HEK293T (cell line): Measurements from ENCODE around the gene SEMA3E.
"Not testable (repeated sequence)": the region's sequence is repeated elsewhere in the genome, so short reads cannot be mapped to it uniquely, and the experiment has no call there.

Source experiments
- CTCF ChIA-PET: fragments of 350-600 bp; formaldehyde crosslinking; extraction: SDS; loops from one replicate; lab custom pipeline; 2021; ENCODE audit warnings: antibody characterized with exemption, inconsistent platforms; lab: Yijun Ruan, JAX
- POLR2A ChIA-PET: fragments of 350-600 bp; formaldehyde crosslinking; extraction: SDS; loops from one replicate; lab custom pipeline; 2020; ENCODE audit warnings: antibody characterized with exemption, inconsistent platforms; lab: Yijun Ruan, JAX
- DNase-seq: peaks from one replicate; pipeline ENCODE4 v3.0.0; 2012; ENCODE audit warnings: mixed read lengths; ENCODE audit errors: extremely low spot score
- ARNT ChIP-seq: fragments of 450-650 bp; IDR thresholded peaks from 2 replicates; pipeline ENCODE4 v1.6.1; 2017; ENCODE audit warnings: mild to moderate bottlenecking
- BHLHE40 ChIP-seq: fragments of 450-650 bp; IDR thresholded peaks from 2 replicates; pipeline ENCODE4 v1.6.1; 2016; ENCODE audit warnings: mild to moderate bottlenecking, moderate library complexity, borderline replicate concordance
- CTBP1 ChIP-seq: fragments of 450-650 bp; IDR thresholded peaks from 2 replicates; pipeline ENCODE4 v1.6.1; 2016; ENCODE audit warnings: borderline replicate concordance
- ELF4 ChIP-seq: fragments of 450-650 bp; IDR thresholded peaks from 2 replicates; pipeline ENCODE4 v1.6.1; 2017; ENCODE audit warnings: antibody characterized with exemption
- FOXA1 ChIP-seq: fragments of 450-650 bp; IDR thresholded peaks from 2 replicates; pipeline ENCODE4 v1.6.1; 2016; ENCODE audit warnings: mild to moderate bottlenecking
- FOXK2 ChIP-seq: fragments of 450-650 bp; IDR thresholded peaks from 2 replicates; pipeline ENCODE4 v1.6.1; 2016; ENCODE audit warnings: mild to moderate bottlenecking
- FOXM1 ChIP-seq: fragments of 450-650 bp; IDR thresholded peaks from 2 replicates; pipeline ENCODE4 v1.6.1; 2017; ENCODE audit warnings: mild to moderate bottlenecking, borderline replicate concordance
- HDGF ChIP-seq: fragments of 450-650 bp; IDR thresholded peaks from 2 replicates; pipeline ENCODE4 v1.6.1; 2017; ENCODE audit warnings: antibody characterized with exemption, borderline replicate concordance
- L3MBTL2 ChIP-seq: fragments of 450-650 bp; conservative IDR thresholded peaks from 2 replicates; pipeline ENCODE4 v1.6.1; 2016; ENCODE audit warnings: mild to moderate bottlenecking
- LEF1 ChIP-seq: fragments of 450-650 bp; IDR thresholded peaks from 2 replicates; pipeline ENCODE4 v1.6.1; 2017; ENCODE audit warnings: mild to moderate bottlenecking, borderline replicate concordance
- NFRKB ChIP-seq: fragments of 450-650 bp; IDR thresholded peaks from 2 replicates; pipeline ENCODE4 v1.6.1; 2016; ENCODE audit warnings: mild to moderate bottlenecking, moderate library complexity
- PKNOX1 ChIP-seq: fragments of 450-650 bp; IDR thresholded peaks from 2 replicates; pipeline ENCODE4 v1.6.1; 2016
- SP1 ChIP-seq: fragments of 450-650 bp; IDR thresholded peaks from 2 replicates; pipeline ENCODE4 v1.6.1; 2017
- SUZ12 ChIP-seq: fragments of 450-650 bp; IDR thresholded peaks from 2 replicates; pipeline ENCODE4 v1.6.1; 2016; ENCODE audit warnings: mild to moderate bottlenecking
- TARDBP ChIP-seq: fragments of 450-650 bp; IDR thresholded peaks from 2 replicates; pipeline ENCODE4 v1.6.1; 2016
- ZNF384 ChIP-seq: fragments of 450-650 bp; IDR thresholded peaks from 2 replicates; pipeline ENCODE4 v1.6.1; 2016

SEMA3E gene

GRCh38 chr7:83439026-83439425, 209.9 kb downstream of the SEMA3E start:
- no peak for DNase-seq
- CTCF ChIA-PET = no interaction called here
- TF ChIP-seq PKNOX1 (no peak), FOXA1 (no peak)
- POLR2A ChIA-PET = no interaction called here

- CTCF ChIA-PET, POLR2A ChIA-PET: not testable (repeated sequence)
Measured at GRCh38 chr7:83430289-83430688, 218.7 kb downstream of the SEMA3E start.

GRCh38 chr7:83429493-83429892, 219.4 kb downstream of the SEMA3E start:
- no peak for TF ChIP-seq BHLHE40
- CTCF ChIA-PET = no interaction called here
- POLR2A ChIA-PET = no interaction called here
- no peak for DNase-seq

More at GRCh38 chr7:83430289-83430688, 218.7 kb downstream of the SEMA3E start:
- not testable (repeated sequence) for DNase-seq

GRCh38 chr7:83427884-83428283, 221.1 kb downstream of the SEMA3E start:
- no peak for DNase-seq
- POLR2A ChIA-PET = no interaction called here

GRCh38 chr7:83426325-83426724, 222.6 kb downstream of the SEMA3E start:
- ChIA-PET CTCF (no interaction called here), POLR2A (no interaction called here)
- TF ChIP-seq FOXM1 (no peak), HDGF (no peak), SP1 (no peak), L3MBTL2 (no peak), TARDBP (no peak), ELF4 (no peak), PKNOX1 (no peak), FOXK2 (no peak)
- DNase-seq = no peak

More at GRCh38 chr7:83427884-83428283, 221.1 kb downstream of the SEMA3E start:
- CTCF ChIA-PET = no interaction called here
- TF ChIP-seq BHLHE40 (no peak), SP1 (no peak), L3MBTL2 (no peak), TARDBP (no peak), LEF1 (no peak), FOXM1 (no peak), FOXK2 (no peak), FOXA1 (no peak), CTBP1 (no peak), ARNT (no peak), ZNF384 (no peak), HDGF (no peak), SUZ12 (no peak), ELF4 (no peak), PKNOX1 (no peak), NFRKB (no peak)

- no peak for DNase-seq
- POLR2A ChIA-PET = no interaction called here
- CTCF ChIA-PET = no interaction called here
- TF ChIP-seq LEF1 (no peak), NFRKB (no peak), FOXM1 (no peak), SUZ12 (no peak), SP1 (no peak)
Measured at GRCh38 chr7:83419013-83419412, 229.9 kb downstream of the SEMA3E start.

- TF ChIP-seq ZNF384 = no peak
- no peak for TF ChIP-seq NFRKB
- no peak for TF ChIP-seq L3MBTL2
- no peak for TF ChIP-seq FOXM1
- TF ChIP-seq LEF1 = no peak
- no peak for TF ChIP-seq CTBP1
- DNase-seq = no peak
- ChIA-PET CTCF (no interaction called here), POLR2A (no interaction called here)
Measured at GRCh38 chr7:83415840-83416239, 233.1 kb downstream of the SEMA3E start.

GRCh38 chr7:83414947-83415346, 234.0 kb downstream of the SEMA3E start:
- TF ChIP-seq L3MBTL2 (no peak), TARDBP (no peak), LEF1 (no peak), FOXM1 (no peak), FOXK2 (no peak), SP1 (no peak), HDGF (no peak), ARNT (no peak), FOXA1 (no peak), ELF4 (no peak)
- CTCF ChIA-PET = no interaction called here
- DNase-seq = no peak
- POLR2A ChIA-PET = no interaction called here
